8988T (cell line): ENCODE measurements around the gene TAS2R40.
"Not testable (repeated sequence)": the region's sequence is repeated elsewhere in the genome, so short reads cannot be mapped to it uniquely, and the experiment has no call there.

Experiments used
- DNase-seq: peaks from one replicate; pipeline ENCODE4 v3.0.0; 2011

The TAS2R40 gene

GRCh38 chr7:143252006-143252405, 30.2 kb downstream of the TAS2R40 start:
- no peak for DNase-seq

GRCh38 chr7:143255564-143255963, 33.7 kb downstream of the TAS2R40 start:
- DNase-seq: no peak

GRCh38 chr7:143256325-143256724, 34.5 kb downstream of the TAS2R40 start:
- no peak for DNase-seq

GRCh38 chr7:143256932-143257331, 35.1 kb downstream of the TAS2R40 start:
- DNase-seq: no peak

GRCh38 chr7:143257501-143257900, 35.7 kb downstream of the TAS2R40 start:
- DNase-seq: no peak

GRCh38 chr7:143258831-143259230, 37.0 kb downstream of the TAS2R40 start:
- no peak for DNase-seq

- no peak for DNase-seq
Measured at GRCh38 chr7:143259765-143260164, 37.9 kb downstream of the TAS2R40 start.

- DNase-seq: no peak
Measured at GRCh38 chr7:143261901-143262300, 40.1 kb downstream of the TAS2R40 start.

GRCh38 chr7:143263266-143264195, 41.7 kb downstream of the TAS2R40 start, which contains the start of gene GSTK1:
GSTK1 (plus strand) TSS chr7:143263441; CDS start chr7:143263514, 73 bp downstream.
- peak; percentile 59 for DNase-seq

- DNase-seq: not testable (repeated sequence)
Measured at GRCh38 chr7:143264196-143264568, 42.3 kb downstream of the TAS2R40 start.

GRCh38 chr7:143265017-143265693, 43.3 kb downstream of the TAS2R40 start:
- no peak for DNase-seq

- no peak for DNase-seq
Measured at GRCh38 chr7:143269251-143269650, 47.4 kb downstream of the TAS2R40 start.

- DNase-seq: no peak
Measured at GRCh38 chr7:143271240-143271639, 49.4 kb downstream of the TAS2R40 start.
